Measurements from ENCODE around the gene CIROP.
"Not testable (repeated sequence)": the region's sequence is repeated elsewhere in the genome, so short reads cannot be mapped to it uniquely, and the experiment has no call there.

CIROP gene

GRCh38 chr14:23113431-23114119 lies 8.8 kb upstream of the CIROP start:
- DNase-seq: no peak

GRCh38 chr14:23112359-23113178 lies 7.8 kb upstream of the CIROP start:
- no peak for DNase-seq

DNA sequence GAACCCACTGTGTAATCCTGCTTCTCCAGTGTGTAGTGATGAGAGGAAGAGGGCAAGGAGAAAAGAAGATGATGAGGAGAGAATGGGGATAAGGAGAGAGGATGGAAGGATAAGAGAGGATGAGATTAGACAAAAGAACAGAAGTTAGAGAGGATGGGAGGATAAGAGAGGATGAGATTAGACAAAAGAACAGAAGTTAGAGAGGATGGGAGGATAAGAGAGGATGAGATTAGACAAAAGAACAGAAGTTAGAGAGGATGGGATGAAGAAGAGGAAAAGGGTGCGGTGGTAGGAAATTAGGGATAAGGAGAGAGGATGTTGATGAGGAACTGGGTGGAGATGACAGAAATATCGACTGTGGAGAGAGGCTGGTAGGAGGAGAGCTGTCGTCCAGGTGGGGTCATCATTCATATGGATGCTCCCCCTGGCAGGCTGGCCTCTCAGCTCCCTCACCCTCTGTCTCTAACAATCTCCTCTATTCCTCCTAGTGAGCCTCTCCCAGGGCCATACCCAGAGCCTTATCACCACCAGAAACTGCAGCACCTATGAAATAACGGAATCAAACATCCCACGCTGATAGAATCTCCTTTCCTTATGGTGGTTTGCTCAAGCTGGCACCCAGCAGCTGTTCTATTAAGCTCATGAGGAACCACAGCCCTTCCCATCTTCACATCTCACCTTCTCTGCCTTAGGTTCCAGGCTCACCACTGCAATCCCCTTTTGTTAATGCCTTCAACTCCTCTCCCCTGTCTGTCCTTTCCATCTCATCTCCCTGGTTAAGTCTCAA lies 6.0 kb upstream of the CIROP start:
- DNase-seq: no peak

- no peak for DNase-seq
Observed at GRCh38 chr14:23109769-23110168, 5.0 kb upstream of the CIROP start.

- DNase-seq: not testable (repeated sequence)
Observed at GRCh38 chr14:23108169-23108568, 3.4 kb upstream of the CIROP start.

DNA sequence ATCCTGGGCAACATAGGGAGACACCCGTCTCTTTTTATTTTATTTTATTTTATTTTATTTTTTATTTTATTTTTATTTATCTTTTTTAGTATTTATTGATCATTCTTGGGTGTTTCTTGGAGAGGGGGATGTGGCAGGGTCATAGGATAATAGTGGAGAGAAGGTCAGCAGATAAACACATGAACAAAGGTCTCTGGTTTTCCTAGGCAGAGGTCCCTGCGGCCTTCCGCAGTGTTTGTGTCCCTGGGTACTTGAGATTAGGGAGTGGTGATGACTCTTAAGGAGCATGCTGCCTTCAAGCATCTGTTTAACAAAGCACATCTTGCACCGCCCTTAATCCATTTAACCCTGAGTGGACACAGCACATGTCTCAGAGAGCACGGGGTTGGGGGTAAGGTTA lies 2.8 kb upstream of the CIROP start:
- DNase-seq: not testable (repeated sequence)

GRCh38 chr14:23106747-23107045 lies 1.9 kb upstream of the CIROP start:
- DNase-seq: no peak

DNA sequence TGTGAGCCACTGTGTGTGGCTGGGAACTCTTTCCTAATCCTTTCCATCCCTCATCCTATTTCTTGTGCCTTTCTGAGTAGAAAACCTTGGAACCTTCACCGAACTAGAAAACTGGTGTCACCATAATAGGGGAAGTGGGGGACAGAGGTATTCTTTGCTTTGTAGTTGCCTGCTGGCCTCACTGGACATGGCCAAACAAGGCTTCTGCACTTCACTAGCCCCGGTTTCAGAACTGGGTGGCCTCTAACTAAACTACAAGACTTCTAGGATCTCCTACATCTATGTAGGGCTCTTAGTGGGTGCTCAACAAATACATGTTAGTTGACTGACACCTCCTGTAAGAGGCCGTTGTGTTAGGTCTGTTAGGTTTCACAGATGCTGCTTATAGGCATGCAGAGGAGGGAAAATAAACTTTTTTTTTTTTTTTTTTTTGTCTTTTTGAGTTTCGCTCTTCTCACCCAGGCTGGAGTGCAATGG lies 597 bp upstream of the CIROP start:
- no peak for DNase-seq

DNA sequence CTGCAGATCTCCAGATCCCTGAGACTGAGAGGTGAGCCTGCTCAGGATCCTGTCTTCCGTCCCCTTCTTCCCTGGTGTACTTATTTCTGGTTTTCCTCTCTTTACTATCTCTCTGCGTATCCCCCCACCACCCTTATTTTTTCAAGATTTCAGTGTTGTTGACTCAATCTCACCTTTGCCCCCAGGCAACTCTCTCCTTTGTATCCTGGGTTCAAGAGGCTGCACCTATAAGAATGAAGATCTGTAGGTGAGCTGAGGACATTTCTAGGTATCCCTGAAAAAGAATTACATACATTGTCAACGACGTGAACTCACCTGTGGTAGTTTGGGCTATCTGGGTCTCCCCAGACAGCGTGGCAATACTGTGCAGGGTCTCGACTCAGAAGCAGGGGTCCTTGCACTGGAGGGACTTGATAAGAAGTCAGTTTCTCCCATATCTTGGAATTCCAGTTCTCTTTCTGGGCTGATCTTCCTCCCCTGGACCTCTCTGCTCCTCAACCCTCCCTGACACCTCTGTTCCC lies 659 bp downstream of the CIROP start:
- DNase-seq: no peak

- DNase-seq: no peak
Observed at GRCh38 chr14:23103581-23103980, 1.2 kb downstream of the CIROP start.

DNA sequence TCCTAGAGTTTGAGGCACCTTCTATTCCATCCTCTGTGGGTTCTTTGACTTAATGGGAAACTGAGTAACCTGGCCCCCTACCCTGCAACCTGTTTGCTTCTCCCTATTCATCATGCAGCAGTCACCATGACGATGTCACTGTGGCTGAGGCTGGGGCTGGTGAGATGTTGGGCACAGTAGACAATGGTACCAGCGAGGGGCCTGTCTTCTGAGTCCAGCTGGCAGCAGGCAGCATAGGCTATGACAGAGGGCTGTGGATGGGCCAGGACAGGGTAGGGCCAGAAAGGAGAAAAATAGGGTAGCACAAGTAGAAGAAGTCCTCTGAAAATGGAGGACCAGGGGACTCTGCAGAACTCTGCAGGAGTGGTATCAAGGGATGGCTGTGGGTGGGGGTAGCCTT lies 2.0 kb downstream of the CIROP start:
- DNase-seq: no peak

GRCh38 chr14:23101986-23102625 lies 2.7 kb downstream of the CIROP start:
- DNase-seq: no peak

GRCh38 chr14:23101213-23101970 lies 3.4 kb downstream of the CIROP start:
- no peak for DNase-seq

GRCh38 chr14:23099212-23099861 lies 5.5 kb downstream of the CIROP start:
- no peak for DNase-seq

DNA sequence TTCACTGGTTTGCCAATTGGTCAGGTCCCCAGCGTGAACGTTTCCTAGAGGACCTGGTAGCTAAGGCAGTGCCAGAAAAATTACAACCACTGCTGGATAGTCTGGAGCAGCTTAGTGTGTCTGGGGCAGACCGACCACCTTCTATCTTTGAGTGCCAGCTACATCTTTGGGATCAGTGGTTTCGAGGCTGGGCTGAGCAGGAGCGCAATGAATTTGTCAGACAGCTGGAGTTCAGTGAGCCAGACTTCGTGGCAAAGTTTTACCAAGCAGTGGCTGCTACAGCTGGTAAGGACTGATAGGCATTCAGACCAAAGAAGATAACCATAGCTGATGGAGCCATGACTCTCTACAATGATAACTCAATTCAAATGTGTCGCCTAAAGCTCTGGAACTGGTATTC lies 7.0 kb downstream of the CIROP start:
- DNase-seq: no peak

GRCh38 chr14:23095196-23096108 lies 9.3 kb downstream of the CIROP start, which contains the start of gene C14orf119:
Gene C14orf119, plus strand, starts transcription at chr14:23095505. Its CDS starts 2,154 bp downstream, at chr14:23097659.
- no peak for DNase-seq

DNA sequence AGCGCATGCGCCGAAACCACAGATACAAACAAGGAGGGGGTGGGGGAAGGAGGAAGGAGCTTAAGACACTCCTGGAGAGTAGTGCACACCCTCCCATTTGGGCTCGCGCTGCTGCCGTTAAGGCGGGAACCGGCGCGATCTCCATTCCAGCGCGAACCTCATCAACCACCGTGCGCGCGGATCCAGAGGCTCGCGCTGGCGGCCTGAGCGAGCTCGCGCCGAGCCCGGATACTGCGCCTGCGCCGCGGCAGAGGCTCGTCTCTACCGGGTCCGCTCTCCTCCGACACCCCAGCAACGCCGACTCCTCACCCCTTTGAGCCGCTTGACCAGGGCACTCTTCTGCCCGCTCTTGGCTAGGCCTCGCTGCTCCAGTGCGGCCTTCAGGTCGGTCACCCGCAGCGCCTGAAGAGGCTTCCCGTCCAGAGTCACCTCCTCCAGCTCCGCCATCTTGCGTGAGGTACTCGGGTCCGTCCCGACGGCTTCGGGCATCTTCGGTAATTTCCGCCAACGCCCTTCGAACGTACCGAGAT lies 10.1 kb downstream of the CIROP start, which contains the start of gene ACIN1:
Gene ACIN1, minus strand, starts transcription at position 471 of the 530 bp plus-strand sequence. Its CDS starts 24 bp downstream, at position 447.
- no peak for DNase-seq

- no peak for DNase-seq
Observed at GRCh38 chr14:23093991-23094665, 10.7 kb downstream of the CIROP start.

DNA sequence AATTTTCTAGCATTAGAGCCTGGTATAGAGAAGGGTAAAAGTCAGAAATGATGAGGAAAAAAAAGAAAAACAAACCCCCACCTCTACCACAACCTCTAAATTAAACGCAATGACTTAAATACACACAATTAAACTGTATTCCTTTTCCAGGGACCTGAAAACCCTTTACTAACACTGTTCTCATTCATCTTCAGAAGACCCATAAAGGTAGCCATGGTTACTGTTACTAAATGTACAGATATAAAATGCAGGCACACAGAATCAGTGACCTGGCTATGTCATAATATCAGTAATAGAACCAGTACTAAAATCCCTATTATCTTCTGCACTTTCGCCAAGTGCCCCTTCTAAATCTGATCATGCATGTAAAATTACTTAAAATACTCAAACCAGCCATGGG lies 11.3 kb downstream of the CIROP start:
- no peak for DNase-seq

Data from cortex of kidney (tissue), 1 donor.